KOPT-K1 (cell line): Measurements from ENCODE around the gene FBLIM1.

Experiments
- H3K27ac ChIP-seq: fragments of 200-600 bp; sonication (generic); 2 replicates; pipeline ENCODE4 v1.5.1; 2016; ENCODE audit warnings: antibody characterized with exemption, mild to moderate bottlenecking, low read depth, low read length; ENCODE audit not compliant: poor library complexity, severe bottlenecking
- H3K36me3 ChIP-seq: fragments of 200-600 bp; sonication (generic); 2 replicates; pipeline ENCODE4 v1.5.1; 2017; ENCODE audit warnings: antibody characterized with exemption, mild to moderate bottlenecking, low read length, moderate library complexity; ENCODE audit not compliant: insufficient read depth
- H3K9me3 ChIP-seq: fragments of 200-600 bp; sonication (generic); 2 replicates; pipeline ENCODE4 v1.5.1; 2017; ENCODE audit warnings: antibody characterized with exemption, low read length, mild to moderate bottlenecking; ENCODE audit not compliant: insufficient read depth, poor library complexity, severe bottlenecking

The FBLIM1 gene

GRCh38 chr1:15764269-15764764 lies 5.7 kb downstream of the FBLIM1 start:
- H3K36me3 ChIP-seq: no peaks in the 10 kb centered on the region
- H3K9me3 ChIP-seq: no peaks in the 10 kb centered on the region
- no peak overlapping the region for H3K27ac ChIP-seq

DNA sequence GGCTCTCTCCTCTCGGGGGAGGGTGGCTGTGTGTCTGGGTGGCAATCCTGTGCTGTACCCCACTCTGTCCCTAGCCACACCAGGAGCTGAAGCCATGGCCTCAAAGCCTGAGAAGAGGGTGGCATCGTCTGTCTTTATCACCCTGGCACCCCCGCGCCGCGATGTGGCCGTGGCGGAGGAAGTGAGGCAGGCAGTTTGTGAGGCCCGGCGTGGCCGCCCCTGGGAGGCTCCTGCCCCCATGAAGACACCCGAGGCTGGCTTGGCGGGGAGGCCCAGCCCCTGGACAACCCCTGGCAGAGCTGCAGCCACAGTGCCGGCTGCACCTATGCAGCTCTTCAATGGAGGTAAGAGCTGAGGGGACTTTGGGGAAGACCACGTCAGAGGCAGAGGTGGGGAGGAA lies 6.3 kb downstream of the FBLIM1 start:
- H3K27ac ChIP-seq: no peak overlapping the region
- H3K36me3 ChIP-seq: no peaks in the 10 kb centered on the region
- no peaks in the 10 kb centered on the region for H3K9me3 ChIP-seq

DNA sequence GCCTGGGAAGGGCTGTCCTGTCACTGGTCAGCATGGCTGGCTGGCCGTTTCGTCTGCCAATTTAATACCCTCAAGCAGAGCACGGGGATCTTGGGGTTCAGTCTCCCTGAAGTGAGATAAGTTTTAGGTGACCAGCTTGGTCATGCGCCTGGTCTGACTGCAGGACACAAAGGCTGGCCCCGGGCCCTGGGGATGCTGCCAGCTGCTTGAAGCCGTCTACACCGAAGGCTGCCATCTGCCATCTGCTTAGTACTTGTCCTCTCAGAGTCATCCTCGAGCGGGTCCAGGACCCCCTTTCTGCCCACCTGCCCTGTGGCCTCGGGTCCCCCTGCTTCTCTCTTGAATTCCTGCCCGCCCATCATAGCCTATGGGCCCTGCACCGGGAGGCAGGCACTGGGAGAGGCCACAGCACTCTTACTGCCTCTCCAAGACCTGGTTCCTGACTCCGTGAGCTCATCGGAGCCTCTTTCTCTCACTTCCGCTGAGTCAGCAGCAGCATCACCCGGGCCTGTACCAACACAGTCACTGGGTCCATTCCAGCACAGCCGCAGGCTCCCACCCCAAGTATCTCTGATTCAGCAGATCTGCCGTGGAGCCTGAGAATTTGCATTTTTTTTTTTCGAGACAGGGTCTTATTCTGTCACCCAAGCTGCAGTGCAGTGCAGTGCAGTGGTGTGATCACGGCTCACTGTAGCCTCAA lies 7.0 kb downstream of the FBLIM1 start:
- H3K27ac ChIP-seq: no peak overlapping the region

DNA sequence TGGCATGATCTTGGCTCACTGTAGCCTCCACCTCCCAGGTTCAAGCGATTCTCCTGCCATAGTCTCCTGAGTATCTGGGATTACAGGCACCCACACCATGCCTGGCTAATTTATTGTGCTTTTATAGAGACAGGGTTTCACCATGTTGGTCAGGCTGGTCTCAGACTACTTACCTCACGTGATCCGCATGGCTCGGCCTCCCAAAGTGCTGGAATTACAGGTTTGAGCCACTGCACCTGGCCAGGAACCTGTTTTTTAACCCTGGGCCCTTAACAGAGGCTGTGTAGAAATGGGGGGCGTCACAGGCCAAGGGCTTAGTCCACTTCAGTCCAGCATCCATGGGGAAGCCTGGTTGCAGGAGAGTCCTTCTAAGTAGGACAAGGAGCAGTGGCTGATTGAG lies 9.3 kb downstream of the FBLIM1 start:
- Histone ChIP-seq H3K27ac (no peak overlapping the region), H3K9me3 (no peaks in the 10 kb centered on the region), H3K36me3 (no peaks in the 10 kb centered on the region)

More for the DNA sequence above, 7.0 kb downstream of the FBLIM1 start:
- no peaks in the 10 kb centered on the region for H3K36me3 ChIP-seq
- no peaks in the 10 kb centered on the region for H3K9me3 ChIP-seq

DNA sequence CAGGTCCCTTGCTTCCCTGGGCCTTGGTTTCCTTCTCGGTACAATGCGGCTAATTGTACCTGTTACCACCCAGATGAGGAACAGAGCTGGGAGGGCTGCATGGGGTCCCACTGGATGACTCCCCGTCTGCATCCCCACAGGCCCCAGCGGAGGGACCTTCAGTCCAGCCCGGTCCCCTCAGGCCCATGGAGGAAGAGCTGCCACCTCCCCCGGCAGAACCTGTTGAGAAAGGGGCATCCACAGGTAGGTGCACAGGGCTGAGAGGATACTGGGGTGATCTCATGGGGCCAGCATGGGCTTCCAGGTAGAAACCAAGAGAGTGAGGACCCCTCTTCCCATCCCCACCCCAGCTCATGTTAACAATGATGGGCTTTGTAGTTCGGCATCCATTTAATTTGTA lies 9.8 kb downstream of the FBLIM1 start:
- H3K27ac ChIP-seq: no peak overlapping the region
- H3K9me3 ChIP-seq: no peaks in the 10 kb centered on the region
- no peaks in the 10 kb centered on the region for H3K36me3 ChIP-seq

GRCh38 chr1:15770313-15770962 lies 11.8 kb downstream of the FBLIM1 start:
- no peaks in the 10 kb centered on the region for H3K36me3 ChIP-seq
- no peaks in the 10 kb centered on the region for H3K9me3 ChIP-seq
- no peak overlapping the region for H3K27ac ChIP-seq

DNA sequence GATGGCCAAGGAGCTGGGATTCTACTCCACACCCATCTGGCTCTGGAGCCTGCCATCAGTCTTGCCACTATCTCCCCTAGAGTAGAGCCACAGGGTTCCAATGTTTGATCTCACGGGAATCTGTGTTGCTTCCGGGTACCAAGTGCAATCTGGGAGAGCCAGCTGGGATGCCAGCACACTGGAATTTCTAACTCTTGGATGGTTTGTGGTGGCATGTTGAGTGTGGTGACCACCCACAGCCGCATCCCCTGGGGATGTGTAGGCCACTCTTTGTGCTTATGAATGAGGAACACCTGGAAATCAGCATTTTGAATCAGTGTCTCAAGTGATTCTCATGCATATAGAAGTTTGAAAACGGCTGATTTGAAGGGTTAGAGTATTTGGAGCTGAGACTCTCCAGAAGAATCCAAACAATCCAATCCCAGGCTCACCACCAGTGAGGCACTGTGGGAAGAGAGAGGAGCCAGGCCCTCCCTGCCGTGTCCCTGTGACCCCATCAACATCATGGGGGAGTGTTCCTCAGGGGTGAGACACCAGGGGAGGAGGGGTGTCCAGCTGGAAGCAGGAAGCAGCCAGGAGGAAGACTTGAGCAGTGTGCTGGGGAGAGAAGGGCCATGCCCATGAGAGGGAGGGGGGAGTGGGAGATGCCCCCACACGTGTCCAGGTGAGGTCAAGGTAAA lies 13.4 kb downstream of the FBLIM1 start:
- H3K36me3 ChIP-seq: no peaks in the 10 kb centered on the region
- no peaks in the 10 kb centered on the region for H3K9me3 ChIP-seq
- H3K27ac ChIP-seq: no peak overlapping the region

DNA sequence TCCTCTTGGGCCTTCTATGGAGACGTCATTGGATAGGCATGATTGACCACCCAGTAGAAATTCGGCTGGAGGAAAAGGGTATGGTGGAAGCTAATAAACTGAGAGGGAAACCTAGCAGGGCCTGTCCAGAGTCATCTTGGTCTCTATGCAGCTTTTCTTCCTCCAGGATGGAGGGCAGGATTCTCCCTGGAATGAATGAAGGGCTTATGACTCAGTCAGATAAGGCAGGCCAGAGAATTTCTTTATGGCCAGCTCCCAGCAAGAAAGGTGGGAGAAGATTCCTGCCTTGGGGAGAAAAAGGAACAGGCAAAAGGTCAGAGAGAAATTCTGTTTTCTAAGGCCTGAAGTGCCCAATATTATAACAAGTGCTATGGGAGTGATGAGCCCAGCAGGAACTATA lies 17.1 kb downstream of the FBLIM1 start:
- no peaks in the 10 kb centered on the region for H3K36me3 ChIP-seq
- H3K9me3 ChIP-seq: no peaks in the 10 kb centered on the region
- H3K27ac ChIP-seq: no peak overlapping the region

GRCh38 chr1:15777909-15778707 lies 19.5 kb downstream of the FBLIM1 start:
- Histone ChIP-seq H3K36me3 (no peaks in the 10 kb centered on the region), H3K9me3 (no peaks in the 10 kb centered on the region), H3K27ac (no peak overlapping the region)

- Histone ChIP-seq H3K36me3 (no peaks in the 10 kb centered on the region), H3K27ac (no peak overlapping the region), H3K9me3 (no peaks in the 10 kb centered on the region)
Observed at GRCh38 chr1:15785683-15786082, 27.1 kb downstream of the FBLIM1 start.

- H3K9me3 ChIP-seq: no peaks in the 10 kb centered on the region
- H3K27ac ChIP-seq: no peak overlapping the region
- H3K36me3 ChIP-seq: no peaks in the 10 kb centered on the region
Observed at GRCh38 chr1:15786581-15786980, 28.0 kb downstream of the FBLIM1 start.

GRCh38 chr1:15788624-15789301 lies 30.2 kb downstream of the FBLIM1 start:
- no peaks in the 10 kb centered on the region for H3K36me3 ChIP-seq
- H3K9me3 ChIP-seq: no peaks in the 10 kb centered on the region
- H3K27ac ChIP-seq: no peak overlapping the region

GRCh38 chr1:15796086-15796462 lies 37.5 kb downstream of the FBLIM1 start:
- no peak overlapping the region for H3K27ac ChIP-seq
- H3K9me3 ChIP-seq: no peaks in the 10 kb centered on the region
- H3K36me3 ChIP-seq: no peaks in the 10 kb centered on the region

DNA sequence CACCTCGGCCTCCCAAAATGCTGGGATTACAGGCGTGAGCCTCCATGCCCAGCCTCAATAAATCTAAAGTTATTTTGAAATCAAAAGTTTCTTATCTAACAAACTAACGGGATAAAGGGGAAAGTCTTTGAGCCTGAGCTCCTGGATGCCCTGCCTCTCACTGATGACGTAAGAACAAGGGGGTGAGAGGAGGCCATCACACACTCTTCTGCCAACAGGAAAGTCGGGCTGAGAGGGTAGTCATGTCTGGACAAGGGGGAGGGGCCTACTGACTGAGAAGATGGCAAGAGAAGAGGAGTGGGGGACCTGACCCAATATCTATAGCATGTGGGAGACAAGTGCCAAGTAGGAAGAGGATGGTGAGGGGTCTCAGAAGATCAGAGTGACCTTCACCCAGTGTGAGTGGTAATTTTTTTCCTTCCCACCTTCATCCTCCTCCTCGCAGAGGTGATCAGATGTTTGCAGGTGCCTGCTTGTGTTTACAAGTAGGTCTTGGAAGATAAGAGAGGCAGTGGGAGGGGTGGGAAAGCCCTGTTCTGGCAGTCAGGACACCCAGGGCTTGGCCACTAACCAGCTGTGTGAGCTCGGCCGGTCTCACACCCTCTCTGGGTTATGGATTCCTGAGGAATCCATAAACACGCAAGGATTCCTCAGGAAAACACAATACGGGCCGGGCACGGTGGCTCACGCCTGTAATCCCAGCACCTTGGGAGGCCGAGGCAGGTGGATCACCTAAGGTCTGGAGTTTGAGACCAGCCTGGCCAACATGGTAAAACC lies 39.2 kb downstream of the FBLIM1 start:
- Histone ChIP-seq H3K27ac (no peak overlapping the region), H3K9me3 (no peaks in the 10 kb centered on the region), H3K36me3 (no peaks in the 10 kb centered on the region)
